Nephron progenitor cell (in vitro differentiated cells): ENCODE results near the gene GPRC5D.

Source experiments
- DNase-seq: peaks from one replicate; pipeline ENCODE4 v3.0.0; 2021
- H3K27ac Mint-ChIP-seq: 2 replicates; pipeline ENCODE4 v1.8.0; 2021; ENCODE audit warnings: mild to moderate bottlenecking, moderate library complexity, mixed read lengths
- H3K27me3 Mint-ChIP-seq: 2 replicates; pipeline ENCODE4 v1.8.0; 2021; ENCODE audit warnings: mild to moderate bottlenecking, low read depth, mixed read lengths; ENCODE audit not compliant: poor library complexity
- H3K36me3 Mint-ChIP-seq: 2 replicates; pipeline ENCODE4 v1.8.0; 2021; ENCODE audit warnings: low read depth, mixed read lengths
- H3K4me1 Mint-ChIP-seq: 2 replicates; pipeline ENCODE4 v1.8.0; 2021; ENCODE audit warnings: mixed read lengths
- H3K4me3 Mint-ChIP-seq: 2 replicates; pipeline ENCODE4 v1.8.0; 2021; ENCODE audit warnings: mild to moderate bottlenecking, moderate library complexity, mixed read lengths
- H3K9me3 Mint-ChIP-seq: 2 replicates; pipeline ENCODE4 v1.8.0; 2021; ENCODE audit warnings: mild to moderate bottlenecking, moderate library complexity, mixed read lengths
- CTCF ChIP-seq: fragments of 200-600 bp; sonication (generic); IDR thresholded peaks from 2 replicates; pipeline ENCODE4 v1.5.0; 2021; ENCODE audit warnings: antibody characterized with exemption

GPRC5D gene

GRCh38 chr12:12901158-12901791 is 50.7 kb downstream of the GPRC5D start:
- no peaks in the 10 kb centered on the region for H3K36me3 Mint-ChIP-seq
- H3K27me3 Mint-ChIP-seq, result peaks cover 49% of the 10 kb centered on the region
- no peak for TF ChIP-seq CTCF
- H3K4me3 Mint-ChIP-seq, result no peak overlapping the region
- no peaks in the 10 kb centered on the region for H3K9me3 Mint-ChIP-seq
- H3K27ac Mint-ChIP-seq, result no peak overlapping the region
- no peak for DNase-seq
- peaks cover 23% of the 10 kb centered on the region for H3K4me1 Mint-ChIP-seq

GRCh38 chr12:12900786-12901157 is 51.2 kb downstream of the GPRC5D start:
- H3K27me3 Mint-ChIP-seq, result peaks cover 46% of the 10 kb centered on the region
- H3K4me1 Mint-ChIP-seq, result peaks cover 20% of the 10 kb centered on the region
- no peaks in the 10 kb centered on the region for H3K9me3 Mint-ChIP-seq
- TF ChIP-seq CTCF, result no peak
- no peaks in the 10 kb centered on the region for H3K36me3 Mint-ChIP-seq
- DNase-seq, result no peak
- H3K4me3 Mint-ChIP-seq, result no peak overlapping the region
- no peak overlapping the region for H3K27ac Mint-ChIP-seq

- DNase-seq, result no peak
- no peak for TF ChIP-seq CTCF
- Mint-ChIP-seq H3K27ac (no peak overlapping the region), H3K9me3 (peaks cover 4% of the 10 kb centered on the region), H3K4me3 (no peak overlapping the region), H3K36me3 (no peaks in the 10 kb centered on the region), H3K4me1 (peaks cover 18% of the 10 kb centered on the region), H3K27me3 (peaks cover 46% of the 10 kb centered on the region)
These were observed 52.2 kb downstream of the GPRC5D start for GRCh38 chr12:12899530-12900380.

GRCh38 chr12:12898911-12899511 is 53.0 kb downstream of the GPRC5D start:
- DNase-seq, result no peak
- H3K27me3 Mint-ChIP-seq, result peaks cover 50% of the 10 kb centered on the region
- H3K9me3 Mint-ChIP-seq, result peaks cover 4% of the 10 kb centered on the region
- H3K36me3 Mint-ChIP-seq, result no peaks in the 10 kb centered on the region
- H3K4me1 Mint-ChIP-seq, result peaks cover 13% of the 10 kb centered on the region
- no peak overlapping the region for H3K4me3 Mint-ChIP-seq
- no peak for TF ChIP-seq CTCF
- no peak overlapping the region for H3K27ac Mint-ChIP-seq

GRCh38 chr12:12898136-12898717 is 53.7 kb downstream of the GPRC5D start:
- no peak for DNase-seq
- Mint-ChIP-seq H3K4me3 (no peak overlapping the region), H3K4me1 (peaks cover 8% of the 10 kb centered on the region), H3K27ac (no peak overlapping the region), H3K9me3 (peaks cover 4% of the 10 kb centered on the region), H3K27me3 (peaks cover 51% of the 10 kb centered on the region), H3K36me3 (no peaks in the 10 kb centered on the region)
- TF ChIP-seq CTCF, result no peak
